Progenitor cell of endocrine pancreas (in vitro differentiated cells): ENCODE results near the gene KRT76. TPM values are rescaled to one million over a fixed set of nuclear protein-coding genes. Genes with fewer than 3 reads are reported as not detected.

ENCODE experiments used
- DNase-seq: peaks from one replicate; pipeline ENCODE4 v3.0.0; 2021; ENCODE audit warnings: low spot score; ENCODE audit not compliant: unreplicated experiment
- H3K27ac Mint-ChIP-seq: 2 replicates; pipeline ENCODE4 v1.8.0; 2021; ENCODE audit warnings: mild to moderate bottlenecking, moderate library complexity, mixed read lengths
- H3K27me3 Mint-ChIP-seq: 2 replicates; pipeline ENCODE4 v1.8.0; 2021; ENCODE audit warnings: mixed read lengths
- H3K36me3 Mint-ChIP-seq: 2 replicates; pipeline ENCODE4 v1.8.0; 2022; ENCODE audit warnings: mixed read lengths; ENCODE audit not compliant: insufficient read depth
- H3K4me1 Mint-ChIP-seq: 2 replicates; pipeline ENCODE4 v1.8.0; 2021; ENCODE audit warnings: low read depth, mixed read lengths
- H3K4me3 Mint-ChIP-seq: 2 replicates; pipeline ENCODE4 v1.8.0; 2021; ENCODE audit warnings: low read depth, mild to moderate bottlenecking, moderate library complexity, mixed read lengths
- H3K9me3 Mint-ChIP-seq: 2 replicates; pipeline ENCODE4 v1.8.0; 2021; ENCODE audit warnings: low read depth, mixed read lengths
- CTCF ChIP-seq: fragments of 200-600 bp; sonication (generic); IDR thresholded peaks from one replicate; pipeline ENCODE4 v1.5.0; 2021; ENCODE audit warnings: antibody characterized with exemption, mild to moderate bottlenecking; ENCODE audit not compliant: unreplicated experiment
- total RNA-seq: library from RNA; stranded (reverse); gene quantifications from 2 replicates; pipeline ENCODE4 v1.2.1, GENCODE V29; 2021

KRT76 gene
- total RNA-seq, 1 donor from 2014 or later, result not detected

GRCh38 chr12:52783563-52784316 lies 6.6 kb upstream of the KRT76 start:
- no peak for DNase-seq
- no peaks in the 10 kb centered on the region for H3K9me3 Mint-ChIP-seq
- TF ChIP-seq CTCF, result no peak
- H3K36me3 Mint-ChIP-seq, result no peaks in the 10 kb centered on the region
- H3K27ac Mint-ChIP-seq, result no peak overlapping the region
- H3K27me3 Mint-ChIP-seq, result peaks cover 38% of the 10 kb centered on the region
- no peak overlapping the region for H3K4me3 Mint-ChIP-seq
- no peaks in the 10 kb centered on the region for H3K4me1 Mint-ChIP-seq

- Mint-ChIP-seq H3K27ac (no peak overlapping the region), H3K36me3 (no peaks in the 10 kb centered on the region), H3K27me3 (peaks cover 40% of the 10 kb centered on the region), H3K4me1 (no peaks in the 10 kb centered on the region), H3K4me3 (no peak overlapping the region), H3K9me3 (no peaks in the 10 kb centered on the region)
- no peak for DNase-seq
- no peak for TF ChIP-seq CTCF
Observed at GRCh38 chr12:52782502-52782901, 5.4 kb upstream of the KRT76 start.

- TF ChIP-seq CTCF, result no peak
Observed at GRCh38 chr12:52781399-52782082, 4.4 kb upstream of the KRT76 start.

GRCh38 chr12:52779914-52780313 lies 2.8 kb upstream of the KRT76 start:
- no peaks in the 10 kb centered on the region for H3K9me3 Mint-ChIP-seq
- TF ChIP-seq CTCF, result no peak
- no peak overlapping the region for H3K4me3 Mint-ChIP-seq
- H3K27ac Mint-ChIP-seq, result no peak overlapping the region
- DNase-seq, result no peak
- H3K4me1 Mint-ChIP-seq, result no peaks in the 10 kb centered on the region
- peaks cover 48% of the 10 kb centered on the region for H3K27me3 Mint-ChIP-seq
- no peaks in the 10 kb centered on the region for H3K36me3 Mint-ChIP-seq

More at GRCh38 chr12:52781399-52782082, 4.4 kb upstream of the KRT76 start:
- no peak for DNase-seq
- no peak overlapping the region for H3K27ac Mint-ChIP-seq
- H3K4me3 Mint-ChIP-seq, result no peak overlapping the region
- H3K4me1 Mint-ChIP-seq, result no peaks in the 10 kb centered on the region
- no peaks in the 10 kb centered on the region for H3K9me3 Mint-ChIP-seq
- H3K36me3 Mint-ChIP-seq, result no peaks in the 10 kb centered on the region
- H3K27me3 Mint-ChIP-seq, result peaks cover 43% of the 10 kb centered on the region

GRCh38 chr12:52778833-52779232 lies 1.7 kb upstream of the KRT76 start:
- Mint-ChIP-seq H3K4me1 (no peaks in the 10 kb centered on the region), H3K4me3 (no peak overlapping the region), H3K9me3 (no peaks in the 10 kb centered on the region), H3K36me3 (no peaks in the 10 kb centered on the region), H3K27ac (no peak overlapping the region), H3K27me3 (peaks cover 42% of the 10 kb centered on the region)
- no peak for TF ChIP-seq CTCF
- DNase-seq, result no peak
